ENCODE data around the gene TSHR.

The TSHR gene

GRCh38 chr14:81091660-81092059, 136.2 kb downstream of the TSHR start:
- H3K27me3 ChIP-seq (ENCODE audit: insufficient read depth, low read length, poor library complexity), result no peaks in the 10 kb centered on the region
- no peak for DNase-seq
- no peak overlapping the region for H3K56ac ChIP-seq (ENCODE audit: low read length)
- no peak overlapping the region for H3K4ac ChIP-seq (ENCODE audit: low read depth, low read length)
- no peak overlapping the region for H3K9ac ChIP-seq (ENCODE audit: low read length)
- no CpG with 5 or more reads among the region's 1 CpG for WGBS (ENCODE audit: extremely low coverage, insufficient coverage, low lambda C conversion rate)
- H4K8ac ChIP-seq (ENCODE audit: low read depth, low read length), result no peak overlapping the region
- no peak overlapping the region for H3K4me2 ChIP-seq (ENCODE audit: low read length)
- H3K4me3 ChIP-seq (ENCODE audit: low read length), result no peak overlapping the region
- H3K79me1 ChIP-seq (ENCODE audit: low read length), result no peaks in the 10 kb centered on the region
- no peak overlapping the region for H3K23ac ChIP-seq (ENCODE audit: low read length)
- H3K4me1 ChIP-seq (ENCODE audit: control insufficient read depth, low read depth, low read length), result no peaks in the 10 kb centered on the region
- no peak overlapping the region for H4K5ac ChIP-seq (ENCODE audit: low read length)
- no peak overlapping the region for H2BK5ac ChIP-seq (ENCODE audit: low read length)
- no peak overlapping the region for H2AK5ac ChIP-seq (ENCODE audit: low read length)
- H3K27ac ChIP-seq (ENCODE audit: low read depth, low read length), result no peak overlapping the region
- no peak overlapping the region for H3K18ac ChIP-seq (ENCODE audit: low read length)
- no peak overlapping the region for H2BK15ac ChIP-seq (replicated peaks; ENCODE audit: low read depth)
- no peak overlapping the region for H2BK120ac ChIP-seq (ENCODE audit: low read depth, low read length)
- no peaks in the 10 kb centered on the region for H3K36me3 ChIP-seq (ENCODE audit: control insufficient read depth, insufficient read depth, low read length)
- no peaks in the 10 kb centered on the region for H3K79me2 ChIP-seq (ENCODE audit: control insufficient read depth, insufficient read depth, low read length)

GRCh38 chr14:81093651-81094050, 138.2 kb downstream of the TSHR start:
- H4K8ac ChIP-seq (ENCODE audit: low read depth, low read length), result no peak overlapping the region
- WGBS (ENCODE audit: extremely low coverage, insufficient coverage, low lambda C conversion rate), result no CpG with 5 or more reads among the region's 2 CpGs
- no peak overlapping the region for H3K4me2 ChIP-seq (ENCODE audit: low read length)

GRCh38 chr14:81095539-81095938, 140.1 kb downstream of the TSHR start:
- H3K23ac ChIP-seq (ENCODE audit: low read length), result no peak overlapping the region
- no peak overlapping the region for H2BK5ac ChIP-seq (ENCODE audit: low read length)
- H3K4me1 ChIP-seq (ENCODE audit: control insufficient read depth, low read depth, low read length), result no peaks in the 10 kb centered on the region
- WGBS (ENCODE audit: extremely low coverage, insufficient coverage, low lambda C conversion rate), result no CpG with 5 or more reads among the region's 2 CpGs
- no peaks in the 10 kb centered on the region for H3K27me3 ChIP-seq (ENCODE audit: insufficient read depth, low read length, poor library complexity)
- no peak overlapping the region for H3K56ac ChIP-seq (ENCODE audit: low read length)
- no peak overlapping the region for H2AK5ac ChIP-seq (ENCODE audit: low read length)
- H3K9ac ChIP-seq (ENCODE audit: low read length), result no peak overlapping the region
- no peak overlapping the region for H2BK120ac ChIP-seq (ENCODE audit: low read depth, low read length)
- no peak overlapping the region for H3K27ac ChIP-seq (ENCODE audit: low read depth, low read length)
- H4K8ac ChIP-seq (ENCODE audit: low read depth, low read length), result no peak overlapping the region
- H3K4ac ChIP-seq (ENCODE audit: low read depth, low read length), result no peak overlapping the region
- no peak overlapping the region for H3K18ac ChIP-seq (ENCODE audit: low read length)
- DNase-seq, result no peak
- H3K4me2 ChIP-seq (ENCODE audit: low read length), result no peak overlapping the region
- no peaks in the 10 kb centered on the region for H3K79me2 ChIP-seq (ENCODE audit: control insufficient read depth, insufficient read depth, low read length)
- no peaks in the 10 kb centered on the region for H3K79me1 ChIP-seq (ENCODE audit: low read length)
- no peak overlapping the region for H4K5ac ChIP-seq (ENCODE audit: low read length)
- H2BK15ac ChIP-seq (replicated peaks; ENCODE audit: low read depth), result no peak overlapping the region
- no peaks in the 10 kb centered on the region for H3K36me3 ChIP-seq (ENCODE audit: control insufficient read depth, insufficient read depth, low read length)
- H3K4me3 ChIP-seq (ENCODE audit: low read length), result no peak overlapping the region

More at GRCh38 chr14:81093651-81094050, 138.2 kb downstream of the TSHR start:
- Histone ChIP-seq H3K79me1 (ENCODE audit: low read length) (no peaks in the 10 kb centered on the region), H3K18ac (ENCODE audit: low read length) (no peak overlapping the region), H2BK5ac (ENCODE audit: low read length) (no peak overlapping the region), H2BK15ac (replicated peaks; ENCODE audit: low read depth) (no peak overlapping the region), H3K4ac (ENCODE audit: low read depth, low read length) (no peak overlapping the region), H3K36me3 (ENCODE audit: control insufficient read depth, insufficient read depth, low read length) (no peaks in the 10 kb centered on the region), H3K23ac (ENCODE audit: low read length) (no peak overlapping the region), H3K27me3 (ENCODE audit: insufficient read depth, low read length, poor library complexity) (no peaks in the 10 kb centered on the region), H3K9ac (ENCODE audit: low read length) (no peak overlapping the region), H4K5ac (ENCODE audit: low read length) (no peak overlapping the region), H3K27ac (ENCODE audit: low read depth, low read length) (no peak overlapping the region), H3K79me2 (ENCODE audit: control insufficient read depth, insufficient read depth, low read length) (no peaks in the 10 kb centered on the region), H2AK5ac (ENCODE audit: low read length) (no peak overlapping the region), H3K56ac (ENCODE audit: low read length) (no peak overlapping the region), H3K4me3 (ENCODE audit: low read length) (no peak overlapping the region), H2BK120ac (ENCODE audit: low read depth, low read length) (no peak overlapping the region), H3K4me1 (ENCODE audit: control insufficient read depth, low read depth, low read length) (no peaks in the 10 kb centered on the region)
- DNase-seq, result no peak

DNA sequence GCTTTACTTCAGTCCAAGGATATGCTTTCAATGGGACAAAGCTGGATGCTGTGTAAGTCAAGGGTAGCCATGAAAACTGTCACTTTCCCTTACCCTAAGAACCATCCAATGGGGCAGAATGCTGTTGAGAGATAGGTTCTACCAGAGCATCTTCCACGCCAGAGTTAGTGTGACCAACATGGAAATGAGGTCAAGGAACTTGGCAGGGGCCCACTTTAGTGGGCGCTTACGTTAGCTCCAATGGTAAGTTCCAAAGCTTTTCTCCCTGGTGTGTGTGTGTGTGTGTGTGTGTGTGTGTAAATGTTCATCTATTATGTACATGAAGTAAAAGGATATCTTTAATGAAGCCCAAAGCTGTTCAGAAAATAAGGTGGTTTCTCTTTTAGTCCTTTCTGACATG, 141.2 kb downstream of the TSHR start:
- Histone ChIP-seq H3K27me3 (ENCODE audit: insufficient read depth, low read length, poor library complexity) (no peaks in the 10 kb centered on the region), H3K18ac (ENCODE audit: low read length) (no peak overlapping the region), H2BK15ac (replicated peaks; ENCODE audit: low read depth) (no peak overlapping the region), H2BK5ac (ENCODE audit: low read length) (no peak overlapping the region), H3K56ac (ENCODE audit: low read length) (no peak overlapping the region), H2AK5ac (ENCODE audit: low read length) (no peak overlapping the region), H3K4me1 (ENCODE audit: control insufficient read depth, low read depth, low read length) (peaks cover 2% of the 10 kb centered on the region), H3K27ac (ENCODE audit: low read depth, low read length) (no peak overlapping the region), H2BK120ac (ENCODE audit: low read depth, low read length) (no peak overlapping the region), H3K23ac (ENCODE audit: low read length) (no peak overlapping the region), H3K79me1 (ENCODE audit: low read length) (no peaks in the 10 kb centered on the region), H3K4me3 (ENCODE audit: low read length) (no peak overlapping the region), H4K8ac (ENCODE audit: low read depth, low read length) (no peak overlapping the region), H3K4ac (ENCODE audit: low read depth, low read length) (no peak overlapping the region), H4K5ac (ENCODE audit: low read length) (no peak overlapping the region), H3K4me2 (ENCODE audit: low read length) (no peak overlapping the region), H3K9ac (ENCODE audit: low read length) (no peak overlapping the region), H3K79me2 (ENCODE audit: control insufficient read depth, insufficient read depth, low read length) (no peaks in the 10 kb centered on the region), H3K36me3 (ENCODE audit: control insufficient read depth, insufficient read depth, low read length) (no peaks in the 10 kb centered on the region)
- WGBS (ENCODE audit: extremely low coverage, insufficient coverage, low lambda C conversion rate), result no CpG with 5 or more reads among the region's 3 CpGs
- no peak for DNase-seq

GRCh38 chr14:81102217-81102616, 146.8 kb downstream of the TSHR start:
- H3K18ac ChIP-seq (ENCODE audit: low read length), result no peak overlapping the region
- H3K79me2 ChIP-seq (ENCODE audit: control insufficient read depth, insufficient read depth, low read length), result no peaks in the 10 kb centered on the region
- no peak overlapping the region for H2BK5ac ChIP-seq (ENCODE audit: low read length)
- no peak overlapping the region for H3K56ac ChIP-seq (ENCODE audit: low read length)
- H3K4me1 ChIP-seq (ENCODE audit: control insufficient read depth, low read depth, low read length), result peaks cover 2% of the 10 kb centered on the region
- no peak overlapping the region for H3K9ac ChIP-seq (ENCODE audit: low read length)
- H3K4ac ChIP-seq (ENCODE audit: low read depth, low read length), result no peak overlapping the region
- H3K23ac ChIP-seq (ENCODE audit: low read length), result no peak overlapping the region
- no CpG with 5 or more reads among the region's 3 CpGs for whole genome bisulfite sequencing (ENCODE audit: extremely low coverage, insufficient coverage, low lambda C conversion rate)
- H2AK5ac ChIP-seq (ENCODE audit: low read length), result no peak overlapping the region
- no peak overlapping the region for H2BK120ac ChIP-seq (ENCODE audit: low read depth, low read length)
- no peak overlapping the region for H2BK15ac ChIP-seq (replicated peaks; ENCODE audit: low read depth)
- H3K4me2 ChIP-seq (ENCODE audit: low read length), result no peak overlapping the region
- DNase-seq, result no peak
- H3K36me3 ChIP-seq (ENCODE audit: control insufficient read depth, insufficient read depth, low read length), result no peaks in the 10 kb centered on the region
- H3K27ac ChIP-seq (ENCODE audit: low read depth, low read length), result no peak overlapping the region
- H4K5ac ChIP-seq (ENCODE audit: low read length), result no peak overlapping the region
- H3K4me3 ChIP-seq (ENCODE audit: low read length), result no peak overlapping the region
- no peaks in the 10 kb centered on the region for H3K27me3 ChIP-seq (ENCODE audit: insufficient read depth, low read length, poor library complexity)
- H4K8ac ChIP-seq (ENCODE audit: low read depth, low read length), result no peak overlapping the region
- no peaks in the 10 kb centered on the region for H3K79me1 ChIP-seq (ENCODE audit: low read length)

DNA sequence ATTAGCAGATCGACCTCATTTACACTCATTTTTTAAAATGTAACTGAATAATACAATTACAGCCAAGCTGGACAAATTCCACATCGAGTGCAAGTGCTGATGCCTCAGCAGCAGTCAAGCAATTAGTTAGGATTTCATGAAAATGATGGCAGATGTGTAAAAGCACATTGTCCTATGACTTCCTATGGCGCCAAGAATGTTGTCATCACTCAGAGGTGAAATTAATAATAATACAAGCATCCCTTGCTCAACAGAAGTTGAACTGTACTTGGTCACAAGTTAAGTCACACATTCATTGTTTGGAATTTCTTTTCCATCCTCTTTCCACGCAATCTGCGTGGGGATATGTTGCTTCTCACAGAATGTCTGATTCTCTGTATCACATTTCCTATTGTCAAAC, 148.0 kb downstream of the TSHR start:
- no peak for DNase-seq
- Histone ChIP-seq H3K18ac (ENCODE audit: low read length) (no peak overlapping the region), H3K27ac (ENCODE audit: low read depth, low read length) (no peak overlapping the region), H3K9ac (ENCODE audit: low read length) (no peak overlapping the region), H4K5ac (ENCODE audit: low read length) (no peak overlapping the region), H2AK5ac (ENCODE audit: low read length) (no peak overlapping the region), H3K56ac (ENCODE audit: low read length) (no peak overlapping the region), H2BK15ac (replicated peaks; ENCODE audit: low read depth) (no peak overlapping the region), H2BK120ac (ENCODE audit: low read depth, low read length) (no peak overlapping the region), H3K27me3 (ENCODE audit: insufficient read depth, low read length, poor library complexity) (no peaks in the 10 kb centered on the region), H3K23ac (ENCODE audit: low read length) (no peak overlapping the region), H3K4me3 (ENCODE audit: low read length) (no peak overlapping the region), H3K4me1 (ENCODE audit: control insufficient read depth, low read depth, low read length) (peaks cover 2% of the 10 kb centered on the region), H2BK5ac (ENCODE audit: low read length) (no peak overlapping the region), H3K4ac (ENCODE audit: low read depth, low read length) (no peak overlapping the region), H4K8ac (ENCODE audit: low read depth, low read length) (no peak overlapping the region), H3K79me1 (ENCODE audit: low read length) (no peaks in the 10 kb centered on the region), H3K4me2 (ENCODE audit: low read length) (no peak overlapping the region), H3K79me2 (ENCODE audit: control insufficient read depth, insufficient read depth, low read length) (no peaks in the 10 kb centered on the region), H3K36me3 (ENCODE audit: control insufficient read depth, insufficient read depth, low read length) (no peaks in the 10 kb centered on the region)
- no CpG with 5 or more reads among the region's 5 CpGs for WGBS (ENCODE audit: extremely low coverage, insufficient coverage, low lambda C conversion rate)

Data from mesendoderm (in vitro differentiated cells).